Sigmoid colon (tissue), 3 donors: ENCODE data around the gene CHCT1.

Experiments
- POLR2A ChIP-seq, 2 donors: fragments of 450-650 bp; IDR thresholded peaks; one replicate each; pipeline ENCODE4 v1.6.1; 2016; ENCODE audit warnings: antibody characterized with exemption in 2 of 2, mild to moderate bottlenecking in 2 of 2, moderate library complexity in 2 of 2
- TF ChIP-seq, protein P1 (sequence below), 4 experiments: fragments of 450-650 bp in 3 of 4; fragments of 200-600 bp in 1 of 4; IDR thresholded peaks; one replicate each; pipeline ENCODE4 v1.5.1; 2016 to 2019; ENCODE audit warnings: antibody characterized with exemption in 4 of 4, mild to moderate bottlenecking in 3 of 4, moderate library complexity in 2 of 4

DNA sequence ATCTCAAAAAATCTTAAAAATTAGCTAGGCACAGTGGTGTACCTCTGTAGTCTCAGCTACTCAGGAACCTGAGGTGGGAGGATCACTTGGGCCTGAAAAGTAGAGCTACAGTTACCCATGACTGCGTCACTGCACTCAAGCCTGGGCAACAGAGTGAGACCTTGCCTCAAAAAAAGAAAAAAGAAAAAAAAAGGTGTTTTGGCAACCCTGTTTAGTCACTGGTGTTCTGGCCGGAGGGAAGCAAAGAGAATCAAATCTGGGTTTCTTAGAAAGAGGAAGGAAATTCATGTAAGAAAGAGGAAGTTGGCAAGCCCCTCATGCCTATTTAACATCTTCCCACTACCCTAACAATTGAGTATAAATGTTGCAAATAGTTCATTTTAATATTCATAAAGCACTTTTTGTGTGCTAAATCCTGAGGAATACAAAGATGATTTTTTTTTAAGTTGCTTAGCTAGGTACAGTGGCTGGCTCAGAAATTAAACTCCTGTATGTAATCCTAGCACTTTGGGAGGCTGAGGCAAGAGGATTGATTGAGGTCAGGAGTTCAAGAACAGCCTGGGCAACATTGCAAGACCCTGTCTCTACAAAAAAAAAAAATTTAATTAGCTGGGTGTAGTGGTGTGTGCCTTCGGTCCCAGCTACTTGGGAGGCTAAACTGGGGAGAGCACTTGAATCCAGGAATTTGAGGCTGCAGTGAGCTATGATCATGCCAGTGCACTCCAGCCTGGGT lies 23.9 kb upstream of the CHCT1 start:
- TF ChIP-seq, protein P1, sequence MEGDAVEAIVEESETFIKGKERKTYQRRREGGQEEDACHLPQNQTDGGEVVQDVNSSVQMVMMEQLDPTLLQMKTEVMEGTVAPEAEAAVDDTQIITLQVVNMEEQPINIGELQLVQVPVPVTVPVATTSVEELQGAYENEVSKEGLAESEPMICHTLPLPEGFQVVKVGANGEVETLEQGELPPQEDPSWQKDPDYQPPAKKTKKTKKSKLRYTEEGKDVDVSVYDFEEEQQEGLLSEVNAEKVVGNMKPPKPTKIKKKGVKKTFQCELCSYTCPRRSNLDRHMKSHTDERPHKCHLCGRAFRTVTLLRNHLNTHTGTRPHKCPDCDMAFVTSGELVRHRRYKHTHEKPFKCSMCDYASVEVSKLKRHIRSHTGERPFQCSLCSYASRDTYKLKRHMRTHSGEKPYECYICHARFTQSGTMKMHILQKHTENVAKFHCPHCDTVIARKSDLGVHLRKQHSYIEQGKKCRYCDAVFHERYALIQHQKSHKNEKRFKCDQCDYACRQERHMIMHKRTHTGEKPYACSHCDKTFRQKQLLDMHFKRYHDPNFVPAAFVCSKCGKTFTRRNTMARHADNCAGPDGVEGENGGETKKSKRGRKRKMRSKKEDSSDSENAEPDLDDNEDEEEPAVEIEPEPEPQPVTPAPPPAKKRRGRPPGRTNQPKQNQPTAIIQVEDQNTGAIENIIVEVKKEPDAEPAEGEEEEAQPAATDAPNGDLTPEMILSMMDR (IDR thresholded peaks at IDR 0.05), result no peak
- TF ChIP-seq POLR2A (IDR thresholded peaks at IDR 0.05), result no peak
